Neutrophil (primary cell): ENCODE results near the gene SHISAL1.

ENCODE experiments used
- H3K27ac ChIP-seq: fragments of 200-600 bp; sonication (generic); 2 replicates; pipeline ENCODE4 v1.5.1; 2016; ENCODE audit warnings: mild to moderate bottlenecking, moderate library complexity
- H3K27me3 ChIP-seq: fragments of 200-600 bp; sonication (generic); 2 replicates; pipeline ENCODE4 v1.6.0; 2016; ENCODE audit warnings: mild to moderate bottlenecking
- H3K36me3 ChIP-seq: fragments of 200-600 bp; sonication (generic); 2 replicates; pipeline ENCODE4 v1.5.1; 2017
- H3K4me1 ChIP-seq, 2 experiments: fragments of 200-600 bp in 1 of 2; sonication (generic) in 1 of 2; 1 replicate in 1 of 2; 2 replicates in 1 of 2; pipeline versions ENCODE4 v1.5.1 to v1.6.1; 2013 to 2016; ENCODE audit warnings: low read depth in 1 of 2, low read length in 1 of 2, mild to moderate bottlenecking in 1 of 2, moderate library complexity in 1 of 2; ENCODE audit not compliant: control insufficient read depth in 1 of 2, insufficient read depth in 1 of 2
- H3K4me3 ChIP-seq, 2 experiments: fragments of 200-600 bp in 1 of 2; sonication (generic) in 1 of 2; 1 replicate in 1 of 2; 2 replicates in 1 of 2; pipeline ENCODE4 v1.5.1; 2013 to 2016; ENCODE audit warnings: low read depth in 1 of 2, low read length in 1 of 2, mild to moderate bottlenecking in 1 of 2, moderate library complexity in 1 of 2
- H3K9me3 ChIP-seq: fragments of 200-600 bp; sonication (generic); 2 replicates; pipeline ENCODE4 v1.5.1; 2016
- CTCF ChIP-seq: fragments of 200-600 bp; sonication (generic); IDR thresholded peaks from 2 replicates; pipeline ENCODE4 v1.5.1; 2016; ENCODE audit warnings: antibody characterized with exemption

Gene SHISAL1

GRCh38 chr22:44203203-44203602 is 109.5 kb downstream of the SHISAL1 start:
- no peak overlapping the region for H3K4me3 ChIP-seq
- peak overlapping the region; percentile 8 for H3K27ac ChIP-seq
- no peak for TF ChIP-seq CTCF
- H3K27me3 ChIP-seq, result no peaks in the 10 kb centered on the region
- no peaks in the 10 kb centered on the region for H3K9me3 ChIP-seq
- H3K36me3 ChIP-seq, result peaks cover 88% of the 10 kb centered on the region
- H3K4me1 ChIP-seq, result peaks cover 0 to 3% of the 10 kb centered on the region in 2 experiments

- peaks cover 0 to 3% of the 10 kb centered on the region in 2 experiments for H3K4me1 ChIP-seq
- no peak overlapping the region for H3K4me3 ChIP-seq
- TF ChIP-seq CTCF, result no peak
- no peaks in the 10 kb centered on the region for H3K9me3 ChIP-seq
- no peak overlapping the region for H3K27ac ChIP-seq
- no peaks in the 10 kb centered on the region for H3K27me3 ChIP-seq
- H3K36me3 ChIP-seq, result peaks cover 97% of the 10 kb centered on the region
These were observed 110.4 kb downstream of the SHISAL1 start for GRCh38 chr22:44202261-44202789.

GRCh38 chr22:44201665-44202064 is 111.1 kb downstream of the SHISAL1 start:
- Histone ChIP-seq H3K9me3 (no peaks in the 10 kb centered on the region), H3K4me1 (peaks cover 0 to 3% of the 10 kb centered on the region in 2 experiments), H3K4me3 (no peak overlapping the region), H3K27me3 (no peaks in the 10 kb centered on the region), H3K36me3 (peaks cover 100% of the 10 kb centered on the region), H3K27ac (no peak overlapping the region)
- TF ChIP-seq CTCF, result no peak

GRCh38 chr22:44200855-44201550 is 111.7 kb downstream of the SHISAL1 start:
- no peak for TF ChIP-seq CTCF
- Histone ChIP-seq H3K27me3 (no peaks in the 10 kb centered on the region), H3K9me3 (no peaks in the 10 kb centered on the region), H3K4me3 (no peak overlapping the region), H3K4me1 (peaks cover 0 to 3% of the 10 kb centered on the region in 2 experiments), H3K27ac (no peak overlapping the region), H3K36me3 (peaks cover 100% of the 10 kb centered on the region)

- Histone ChIP-seq H3K9me3 (no peaks in the 10 kb centered on the region), H3K4me1 (peaks cover 0 to 3% of the 10 kb centered on the region in 2 experiments), H3K27me3 (no peaks in the 10 kb centered on the region), H3K4me3 (no peak overlapping the region), H3K27ac (no peak overlapping the region), H3K36me3 (peaks cover 100% of the 10 kb centered on the region)
- TF ChIP-seq CTCF, result no peak
These were observed 112.3 kb downstream of the SHISAL1 start for GRCh38 chr22:44200451-44200850.
